Measurements from ENCODE around the gene LINS1. TPM values are rescaled to one million over a fixed set of nuclear protein-coding genes. Genes with fewer than 3 reads are reported as not detected.

Gene LINS1
- total and polyA plus RNA-seq, 2 of the 8 experiments (the other 6 are each of a cell fraction or from before 2014, with no cell fraction given), result 4.2 to 8.1 TPM

DNA sequence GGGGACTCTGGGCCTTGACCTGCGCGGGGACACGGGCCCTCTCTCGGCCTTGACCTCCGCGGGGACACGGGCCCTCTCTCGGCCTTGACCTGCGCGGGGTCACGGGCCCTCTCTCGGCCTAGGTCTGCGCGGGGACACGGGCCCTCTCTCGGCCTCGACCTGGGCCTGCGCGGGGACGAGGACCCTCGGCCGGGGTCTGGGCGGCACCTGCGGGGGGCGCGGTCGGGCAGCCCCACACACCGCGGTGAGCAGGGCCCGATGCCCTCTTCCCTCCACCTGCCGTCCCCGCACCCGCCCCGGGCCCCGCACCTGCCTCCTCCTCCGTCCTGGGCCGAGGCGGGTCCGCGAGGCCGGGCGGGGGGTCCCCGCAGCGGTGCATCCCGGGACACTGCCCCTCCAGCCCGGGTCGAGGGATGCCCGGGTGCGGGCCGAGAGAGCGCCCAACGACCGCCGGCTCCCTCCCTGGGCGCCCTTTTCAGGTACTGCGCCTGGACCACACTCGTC is 57.6 kb downstream of the LINS1 start:
- H3K79me2 ChIP-seq (ENCODE audit: control insufficient read depth in 1 of 2, insufficient read depth in 2 of 2, low read length in 2 of 2), result no peaks in the 10 kb centered on the region
- no peaks in the 10 kb centered on the region for H3K4me1 ChIP-seq (replicated peaks in 1 of 4; ENCODE audit: control insufficient read depth in 3 of 4, insufficient read depth in 4 of 4, low read length in 3 of 4)
- no peaks in the 10 kb centered on the region for H3K23me2 ChIP-seq (ENCODE audit: low read depth, low read length)
- no peak overlapping the region for H3K4me3 ChIP-seq (ENCODE audit: extremely low read depth in 1 of 4, insufficient read depth in 2 of 4, low read depth in 3 of 4, low read length in 4 of 4)
- no peak overlapping the region for H3K4ac ChIP-seq (replicated peaks; ENCODE audit: insufficient read length, low read depth, low read length)
- POLR2A ChIA-PET (ENCODE audit: partially characterized antibody), result no interaction called here
- H2AFZ ChIP-seq (ENCODE audit: low read length), result no peak overlapping the region
- no peak overlapping the region for H3K23ac ChIP-seq (ENCODE audit: insufficient read length)
- no peak overlapping the region for H3K4me2 ChIP-seq (ENCODE audit: insufficient read depth in 1 of 2, low read depth in 2 of 2, low read length in 2 of 2)
- no peaks in the 10 kb centered on the region for H3K27me3 ChIP-seq (replicated peaks in 1 of 4; ENCODE audit: control insufficient read depth in 3 of 4, extremely low read depth in 1 of 4, insufficient read depth in 3 of 4, low read length in 3 of 4)
- no peak overlapping the region for H4K8ac ChIP-seq (ENCODE audit: extremely low read depth, insufficient read depth, low read length)
- H3K27ac ChIP-seq (ENCODE audit: low read depth, low read length), result no peak overlapping the region
- no peaks in the 10 kb centered on the region for H3K79me1 ChIP-seq (ENCODE audit: low read depth, low read length)
- no peaks in the 10 kb centered on the region for H3K36me3 ChIP-seq (ENCODE audit: control insufficient read depth in 2 of 4, insufficient read depth in 4 of 4, low read length in 3 of 4)
- no peak overlapping the region for H2BK15ac ChIP-seq (ENCODE audit: low read length)
- no peak overlapping the region for H2BK12ac ChIP-seq (ENCODE audit: low read depth, low read length)
- no peak overlapping the region for H3K9ac ChIP-seq (replicated peaks in 1 of 4; ENCODE audit: extremely low read depth in 1 of 4, low read depth in 3 of 4, low read length in 3 of 4)
- H3K14ac ChIP-seq (ENCODE audit: insufficient read length), result no peak overlapping the region
- 94% methylated on average over 6 of the region's 57 CpGs; no CpG with 5 or more reads in 1 of the 2 experiments for WGBS, 2 experiments (ENCODE audit: extremely low coverage in 1 of 2, insufficient coverage in 1 of 2, insufficient read length in 1 of 2, insufficient replicate concordance in 2 of 2, low coverage in 1 of 2, low lambda C conversion rate in 2 of 2, missing lambda C conversion rate in 1 of 2)
- CTCF ChIA-PET (ENCODE audit: partially characterized antibody), result no interaction called here
- H3K56ac ChIP-seq (replicated peaks; ENCODE audit: insufficient read length, low read depth, low read length), result no peak overlapping the region
- H2BK5ac ChIP-seq (ENCODE audit: low read depth, low read length), result no peak overlapping the region
- peaks cover 33 to 45% of the 10 kb centered on the region in 2 experiments; a peak in 3 of 4 replicates for H3K9me3 ChIP-seq (ENCODE audit: insufficient read depth in 2 of 2, low read depth in 1 of 2, low read length in 1 of 2)
- no peak overlapping the region for H3K18ac ChIP-seq (ENCODE audit: extremely low read depth, low read length)
- H2AK5ac ChIP-seq (ENCODE audit: low read depth, low read length), result no peak overlapping the region
- DNase-seq (ENCODE audit: low read depth in 1 of 2, low spot score in 2 of 2) (no peak), FAIRE-seq (no peak)
- H2BK120ac ChIP-seq (replicated peaks; ENCODE audit: low read depth, low read length), result no peak overlapping the region
- no peaks in the 10 kb centered on the region for H4K20me1 ChIP-seq (replicated peaks in 1 of 2; ENCODE audit: control insufficient read depth in 1 of 2, insufficient read depth in 2 of 2, low read length in 2 of 2)
- H2BK20ac ChIP-seq (ENCODE audit: low read length), result no peak overlapping the region
- no peak overlapping the region for H4K5ac ChIP-seq (ENCODE audit: insufficient read length, low read depth, low read length)
- no peak overlapping the region for H4K91ac ChIP-seq (replicated peaks; ENCODE audit: insufficient read length, low read length)
- TF ChIP-seq KDM1A (IDR thresholded peaks at IDR 0.05; ENCODE audit: borderline replicate concordance, low read length) (no peak), JUN (IDR thresholded peaks at IDR 0.05; ENCODE audit: low read depth, low read length) (no peak), SP1 (IDR thresholded peaks at IDR 0.05; ENCODE audit: low read depth, low read length) (no peak), CREB1 (IDR thresholded peaks at IDR 0.05) (no peak), CBX5 (IDR thresholded peaks at IDR 0.05; ENCODE audit: low read depth, low read length) (no peak), TBP (IDR thresholded peaks at IDR 0.05; ENCODE audit: low read depth, low read length) (no peak), MAX (IDR thresholded peaks at IDR 0.05) (no peak), EP300 (IDR thresholded peaks at IDR 0.05; ENCODE audit: borderline replicate concordance in 1 of 2, low read depth in 2 of 2, low read length in 2 of 2) (no peak), TAF7 (optimal IDR thresholded peaks at IDR 0.05; ENCODE audit: borderline replicate concordance, low read depth, low read length) (no peak), TCF12 (IDR thresholded peaks at IDR 0.05; ENCODE audit: low read depth, low read length) (no peak), POLR2A (IDR thresholded peaks at IDR 0.05; ENCODE audit: control extremely low read depth in 1 of 2, low read depth in 2 of 2, low read length in 2 of 2) (no peak)
- TF ChIP-seq, protein P1, sequence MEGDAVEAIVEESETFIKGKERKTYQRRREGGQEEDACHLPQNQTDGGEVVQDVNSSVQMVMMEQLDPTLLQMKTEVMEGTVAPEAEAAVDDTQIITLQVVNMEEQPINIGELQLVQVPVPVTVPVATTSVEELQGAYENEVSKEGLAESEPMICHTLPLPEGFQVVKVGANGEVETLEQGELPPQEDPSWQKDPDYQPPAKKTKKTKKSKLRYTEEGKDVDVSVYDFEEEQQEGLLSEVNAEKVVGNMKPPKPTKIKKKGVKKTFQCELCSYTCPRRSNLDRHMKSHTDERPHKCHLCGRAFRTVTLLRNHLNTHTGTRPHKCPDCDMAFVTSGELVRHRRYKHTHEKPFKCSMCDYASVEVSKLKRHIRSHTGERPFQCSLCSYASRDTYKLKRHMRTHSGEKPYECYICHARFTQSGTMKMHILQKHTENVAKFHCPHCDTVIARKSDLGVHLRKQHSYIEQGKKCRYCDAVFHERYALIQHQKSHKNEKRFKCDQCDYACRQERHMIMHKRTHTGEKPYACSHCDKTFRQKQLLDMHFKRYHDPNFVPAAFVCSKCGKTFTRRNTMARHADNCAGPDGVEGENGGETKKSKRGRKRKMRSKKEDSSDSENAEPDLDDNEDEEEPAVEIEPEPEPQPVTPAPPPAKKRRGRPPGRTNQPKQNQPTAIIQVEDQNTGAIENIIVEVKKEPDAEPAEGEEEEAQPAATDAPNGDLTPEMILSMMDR (IDR thresholded peaks at IDR 0.05; ENCODE audit: control extremely low read depth in 1 of 3, insufficient read depth in 1 of 3, low read depth in 1 of 3, low read length in 3 of 3), result no peak

All from H1 (cell line).